NCI-H1092 treated with DMSO at 0.1 percent for 48 hours (cell line): ENCODE measurements around the gene PICALM.

ENCODE experiments used
- DNase-seq: peaks from one replicate; lab custom pipeline; 2025; lab: John Stamatoyannopoulos, UW

PICALM gene

DNA sequence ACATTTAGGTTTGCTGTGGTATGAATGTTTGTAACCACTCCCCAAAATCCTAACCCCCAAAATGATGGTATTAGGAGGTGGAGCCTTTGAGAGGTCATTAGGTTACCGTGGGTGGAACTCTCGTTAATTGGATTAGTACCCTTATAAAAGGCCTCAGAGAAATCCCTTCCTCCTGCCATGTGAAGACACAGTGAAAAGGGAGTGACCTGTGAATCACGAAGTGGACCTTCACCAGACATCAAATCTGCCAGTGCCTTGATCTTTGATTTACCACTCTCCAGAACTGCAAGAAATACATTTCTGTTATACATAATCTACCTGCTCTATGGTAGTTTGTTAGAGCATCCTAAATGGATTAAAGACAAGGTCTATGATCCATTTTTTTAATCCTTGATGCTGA, 12.6 kb upstream of the PICALM start:
- DNase-seq = no peak

DNA sequence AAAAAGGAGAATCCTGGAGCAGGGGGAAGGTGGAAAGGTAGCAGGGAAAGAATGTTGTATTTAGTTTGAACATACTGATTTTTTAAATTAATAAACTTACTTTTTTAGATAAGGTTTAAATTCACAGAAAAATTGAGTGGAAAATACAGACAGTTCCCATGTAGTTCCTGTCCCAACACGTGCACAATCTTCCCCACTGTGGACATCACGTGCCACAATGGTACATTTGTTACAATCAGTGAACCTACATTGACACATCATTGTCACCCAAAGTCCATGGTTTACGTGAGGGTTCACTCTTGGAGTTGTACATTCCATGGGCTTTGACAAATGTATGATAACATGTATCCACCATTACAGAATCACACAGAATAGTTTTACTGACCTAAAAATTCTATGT, 10.5 kb upstream of the PICALM start:
- no peak for DNase-seq

DNA sequence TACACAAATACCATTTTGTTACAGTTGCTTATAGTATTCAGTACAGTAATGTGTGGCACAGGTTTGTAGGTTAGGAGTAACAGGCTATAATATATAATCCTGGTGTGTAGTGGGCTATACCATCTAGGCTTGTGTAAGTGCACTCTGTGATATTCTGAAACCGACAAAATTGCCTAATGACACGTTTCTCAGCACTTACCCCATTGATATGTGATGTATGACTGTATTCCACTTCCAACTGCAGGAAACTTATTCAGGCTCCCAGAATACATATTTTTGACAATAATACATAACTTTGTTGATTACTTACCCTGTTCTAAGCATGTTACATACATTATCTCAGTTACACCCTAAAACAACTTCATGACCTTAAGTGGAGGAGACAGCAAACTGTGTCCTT, 5.1 kb upstream of the PICALM start:
- DNase-seq = no peak

DNA sequence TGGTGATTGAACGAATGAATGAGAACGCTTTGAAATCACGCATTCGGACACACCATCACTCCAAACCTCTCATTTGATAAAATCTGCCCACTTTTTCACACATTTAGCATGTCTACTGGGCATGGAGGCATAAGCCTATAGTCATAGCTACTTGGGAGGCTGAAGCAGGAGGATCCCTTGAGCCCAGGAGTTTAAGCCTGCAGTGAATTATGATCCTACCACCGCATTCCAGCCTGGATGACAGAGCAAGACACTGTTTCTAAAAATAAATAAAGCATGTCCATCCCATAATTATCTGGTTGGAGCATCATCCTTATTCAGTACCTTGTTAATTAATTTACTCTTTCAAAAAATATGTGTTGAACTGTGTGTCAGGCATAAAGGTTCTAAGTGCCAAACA, 3.3 kb upstream of the PICALM start:
- DNase-seq = no peak

DNA sequence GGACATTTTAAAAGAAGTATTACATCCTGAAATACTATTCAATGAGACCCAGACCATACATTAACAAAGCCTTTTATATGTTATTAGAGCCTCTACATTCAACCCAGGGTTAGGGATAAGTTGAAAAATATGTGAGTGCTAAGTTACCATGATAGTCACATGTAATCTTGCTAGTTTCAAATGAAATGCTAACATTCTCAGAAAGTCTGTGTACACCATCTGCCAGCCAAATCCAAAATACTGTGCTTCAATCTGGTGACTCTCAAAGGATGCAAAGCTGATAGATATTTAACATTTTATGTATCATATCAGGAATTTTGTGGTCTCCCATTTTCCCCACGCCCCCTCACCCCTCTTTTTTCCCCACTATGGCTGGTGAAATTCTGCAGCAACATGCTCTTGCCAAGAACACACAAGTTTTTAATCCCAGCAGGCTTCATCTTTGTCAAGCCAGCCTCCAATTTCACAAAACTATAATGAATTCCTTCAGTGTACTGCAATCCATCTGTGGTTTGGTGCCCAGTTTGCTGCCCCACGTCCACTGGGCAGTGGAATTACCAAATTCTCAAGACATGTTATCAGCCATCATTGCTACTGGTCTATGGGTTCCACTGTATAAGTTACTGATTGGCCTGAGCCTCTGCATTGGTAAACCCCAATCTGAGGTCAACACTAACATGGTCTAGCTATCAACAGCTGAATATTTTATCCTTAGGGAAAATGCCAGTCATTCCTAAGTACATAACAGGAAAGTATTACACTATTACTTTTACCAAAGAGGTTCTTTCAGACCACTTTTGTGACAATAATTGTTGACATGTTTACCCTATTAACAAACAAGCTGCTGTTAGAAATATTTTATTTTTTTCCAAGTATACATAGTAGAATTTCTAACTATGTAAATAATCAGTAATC, 1.5 kb upstream of the PICALM start:
- no peak for DNase-seq

DNA sequence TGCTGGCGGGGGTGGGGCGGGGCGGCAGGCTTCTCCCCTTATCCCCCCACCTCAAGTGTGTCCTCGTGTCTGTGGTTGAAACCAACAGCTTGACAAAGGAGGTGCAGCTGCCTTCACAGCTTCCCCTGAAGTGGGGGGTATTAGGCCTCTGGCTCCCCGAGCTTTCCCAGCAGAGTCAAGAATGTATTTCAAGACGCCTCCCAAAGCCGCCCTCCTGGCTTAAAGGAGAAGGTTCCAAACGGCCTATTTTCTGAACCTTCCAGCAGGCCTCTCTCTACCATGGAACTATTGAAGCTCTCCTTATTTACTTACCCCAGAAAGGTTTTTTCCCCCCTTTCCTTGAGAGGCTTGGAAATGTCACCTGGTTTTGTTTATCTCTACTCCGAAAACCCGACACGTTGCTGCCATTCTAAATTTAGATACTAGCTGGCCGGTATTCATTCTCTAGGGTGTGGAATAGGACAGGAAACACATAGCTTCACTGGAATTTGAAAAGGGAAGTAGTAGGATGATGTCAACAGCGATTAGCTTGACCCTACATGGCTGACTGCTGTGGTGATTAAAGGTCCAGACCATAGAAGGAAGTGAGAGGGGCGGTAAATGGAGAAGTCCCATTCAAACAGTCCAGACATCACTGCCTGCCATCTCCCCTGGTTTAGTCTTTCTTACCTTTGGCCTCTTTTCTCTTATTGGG, 671 bp upstream of the PICALM start:
- DNase-seq = no peak

DNA sequence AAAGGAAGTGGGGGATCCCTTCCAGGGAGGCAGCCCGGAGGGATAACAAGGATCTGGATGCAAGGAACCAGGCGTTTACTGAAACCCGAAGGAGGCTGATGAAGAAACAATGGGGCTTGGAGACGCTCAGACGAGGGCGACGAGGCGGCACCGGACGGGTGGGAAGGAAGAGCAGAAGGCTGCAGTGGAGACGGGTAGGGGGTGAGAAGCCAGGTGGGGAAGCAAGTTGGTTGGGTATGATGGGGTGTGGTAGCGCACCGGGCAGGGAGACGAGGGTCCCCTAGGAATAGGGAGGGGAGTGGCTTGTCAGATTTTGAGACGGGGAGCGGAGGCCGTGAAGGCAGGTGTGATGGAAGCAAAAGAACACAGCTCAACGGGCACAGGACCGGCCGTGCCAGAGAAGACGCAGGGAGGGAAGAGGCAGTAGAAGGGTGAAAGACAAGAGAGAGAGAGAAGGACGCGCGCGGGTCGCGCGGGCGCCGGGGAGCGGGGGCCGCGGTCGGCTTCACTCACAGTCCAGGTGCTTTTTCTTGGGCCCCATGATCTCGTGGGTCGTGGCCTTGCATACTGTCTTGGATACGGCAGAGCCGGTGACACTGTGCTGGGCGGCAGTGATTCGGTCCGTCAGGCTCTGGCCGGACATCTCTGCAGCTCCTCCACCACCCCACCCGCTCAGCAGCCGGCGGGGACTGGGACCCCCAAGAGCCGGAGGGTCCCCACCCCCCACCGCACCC, 579 bp downstream of the PICALM start:
- peak; percentile 36 for DNase-seq

DNA sequence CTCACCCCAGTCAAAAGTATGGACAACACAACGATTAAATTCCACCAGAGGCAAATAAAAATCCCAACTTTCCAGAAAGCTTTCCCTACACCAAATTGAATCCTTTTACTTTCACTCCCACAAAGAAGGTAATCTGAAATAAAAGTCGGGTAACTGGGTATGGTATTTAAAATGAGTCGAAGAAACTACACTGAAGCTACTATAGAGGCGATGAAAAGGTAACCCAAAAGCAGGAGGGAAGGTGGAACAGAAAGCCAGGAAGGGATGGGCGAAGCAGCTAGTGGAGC, 1.1 kb downstream of the PICALM start:
- DNase-seq = no peak

DNA sequence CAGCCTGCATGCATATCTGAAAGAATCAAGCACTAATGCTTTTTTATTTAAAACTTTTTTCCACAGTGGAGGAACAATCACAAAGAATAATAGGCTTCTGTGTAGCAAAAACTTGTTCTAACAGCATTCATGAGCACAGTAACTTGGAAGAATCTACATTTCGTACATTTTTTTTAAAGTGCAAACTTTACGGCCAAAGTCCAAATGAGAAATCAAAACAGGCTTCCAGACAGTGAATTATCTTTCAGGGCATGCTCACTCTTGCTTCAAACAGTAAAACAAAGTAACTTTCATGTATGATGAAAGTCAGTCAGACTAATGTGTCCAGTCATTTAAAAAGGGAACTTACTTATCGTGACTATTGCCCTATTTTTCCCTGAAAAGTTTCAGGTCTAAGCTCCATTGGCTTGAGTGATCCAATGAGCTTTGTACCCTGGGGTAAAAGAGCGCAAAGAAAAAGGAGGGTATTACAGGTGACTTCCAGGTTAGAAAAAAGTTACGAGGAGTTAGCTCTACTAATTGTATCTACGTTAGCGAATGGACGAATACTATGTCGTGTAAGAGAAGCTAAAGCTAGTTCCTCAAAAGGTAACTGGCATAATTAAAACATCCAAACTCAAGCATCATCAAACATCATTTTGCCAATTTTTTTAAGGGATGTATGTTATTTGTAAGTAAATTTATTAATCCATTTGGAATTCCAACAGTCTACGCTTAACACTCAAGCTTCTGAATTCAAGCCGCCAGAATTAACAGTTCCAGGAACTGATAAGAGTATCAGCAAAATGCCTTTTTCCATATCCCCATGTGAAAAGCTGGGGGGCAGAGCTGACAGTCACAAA, 1.7 kb downstream of the PICALM start:
- no peak for DNase-seq

DNA sequence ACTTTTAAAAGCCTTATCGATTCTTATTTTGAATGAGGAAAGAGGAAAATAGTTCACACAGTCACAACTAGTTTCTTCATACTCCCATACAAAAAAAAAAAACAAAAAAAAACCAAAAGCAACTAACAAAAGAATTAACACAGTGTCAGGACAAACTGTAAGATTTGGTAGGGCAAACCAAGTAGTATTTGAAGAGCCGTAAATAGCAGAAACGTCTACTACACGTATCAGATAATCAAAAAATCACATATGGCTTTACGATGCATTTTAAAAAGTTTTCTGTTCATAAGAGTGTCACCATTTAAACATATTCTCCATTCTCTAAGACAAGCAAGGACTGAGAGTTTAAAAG, 2.3 kb downstream of the PICALM start:
- DNase-seq = no peak

DNA sequence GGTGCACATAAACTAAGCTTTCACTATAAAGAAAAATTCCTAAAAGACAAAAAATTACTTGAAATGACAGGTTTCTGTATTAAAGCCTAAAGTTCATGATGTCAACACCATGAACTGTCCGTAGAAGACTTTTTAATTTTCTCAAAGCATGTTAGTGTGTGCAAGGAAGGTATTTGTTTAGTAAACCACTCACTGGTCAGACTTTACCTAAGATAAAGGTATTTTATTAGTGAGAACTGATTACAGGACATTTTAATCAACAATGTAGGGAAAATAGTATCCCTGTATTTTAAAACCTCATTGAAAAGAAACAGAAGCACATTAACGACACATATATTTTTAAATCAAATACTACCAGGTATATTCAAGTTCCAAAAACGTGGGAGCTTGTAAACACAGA, 2.9 kb downstream of the PICALM start:
- no peak for DNase-seq

DNA sequence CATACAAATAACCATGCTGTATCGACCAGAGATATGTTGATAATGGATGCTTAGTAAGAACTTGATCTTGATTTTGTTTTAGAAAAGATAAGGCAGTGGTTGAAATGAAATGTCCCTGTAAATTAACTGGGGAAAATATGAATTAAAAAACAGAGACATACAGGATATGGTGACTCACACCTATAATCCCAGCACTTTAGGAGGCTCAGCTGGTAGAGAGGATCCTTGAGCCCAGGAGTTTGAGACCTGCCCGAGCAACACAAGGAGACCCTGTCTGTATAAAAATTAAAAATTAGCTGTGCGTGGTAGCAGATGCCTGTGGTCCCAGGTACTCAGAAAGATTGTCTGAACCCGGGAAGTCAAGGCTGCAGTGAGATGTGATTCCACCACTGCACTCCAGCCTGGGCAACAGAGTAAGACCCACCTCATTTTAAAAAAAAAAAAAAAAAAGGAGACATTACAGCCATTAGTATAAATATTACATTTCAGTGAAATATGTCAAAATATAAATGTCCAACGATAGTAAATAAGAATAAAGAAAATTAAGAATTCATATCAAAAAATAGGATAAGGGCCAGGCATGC, 4.6 kb downstream of the PICALM start:
- no peak for DNase-seq

DNA sequence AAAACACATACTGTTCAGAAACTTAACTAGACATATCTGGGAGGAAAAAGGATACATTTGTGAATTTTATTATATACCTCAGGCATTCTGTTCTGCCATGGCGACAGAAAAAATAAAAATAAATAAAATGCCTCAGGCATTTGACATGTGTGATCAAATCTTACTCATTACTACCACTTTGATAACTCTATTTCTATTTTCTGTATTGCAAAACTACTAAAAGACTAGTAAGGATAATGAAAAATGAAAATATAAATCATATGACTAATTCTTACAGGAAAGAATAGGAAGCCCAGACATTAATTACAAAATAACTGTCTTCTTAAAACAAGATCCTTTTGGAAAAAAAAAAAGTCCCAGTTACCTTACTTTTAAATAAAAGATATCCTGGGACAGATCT, 5.3 kb downstream of the PICALM start:
- no peak for DNase-seq

DNA sequence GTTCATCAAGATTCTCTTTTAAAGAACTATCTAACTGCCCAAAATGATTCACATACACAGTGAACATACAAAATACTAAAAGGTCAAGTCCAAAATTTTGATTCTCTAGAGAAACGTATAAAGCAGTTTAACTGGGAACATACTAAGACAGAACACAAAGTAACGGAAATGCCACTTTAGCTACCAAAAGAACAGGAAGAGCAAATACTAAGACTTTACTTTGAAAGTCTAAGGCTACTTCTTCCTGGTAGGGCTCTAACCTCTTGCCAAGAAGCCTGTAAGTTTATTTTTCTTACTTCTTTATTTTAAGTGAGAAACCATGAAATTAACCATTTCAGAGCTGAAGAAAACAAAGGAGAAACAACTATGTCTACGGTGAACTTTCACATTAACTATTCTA, 6.2 kb downstream of the PICALM start:
- no peak for DNase-seq

DNA sequence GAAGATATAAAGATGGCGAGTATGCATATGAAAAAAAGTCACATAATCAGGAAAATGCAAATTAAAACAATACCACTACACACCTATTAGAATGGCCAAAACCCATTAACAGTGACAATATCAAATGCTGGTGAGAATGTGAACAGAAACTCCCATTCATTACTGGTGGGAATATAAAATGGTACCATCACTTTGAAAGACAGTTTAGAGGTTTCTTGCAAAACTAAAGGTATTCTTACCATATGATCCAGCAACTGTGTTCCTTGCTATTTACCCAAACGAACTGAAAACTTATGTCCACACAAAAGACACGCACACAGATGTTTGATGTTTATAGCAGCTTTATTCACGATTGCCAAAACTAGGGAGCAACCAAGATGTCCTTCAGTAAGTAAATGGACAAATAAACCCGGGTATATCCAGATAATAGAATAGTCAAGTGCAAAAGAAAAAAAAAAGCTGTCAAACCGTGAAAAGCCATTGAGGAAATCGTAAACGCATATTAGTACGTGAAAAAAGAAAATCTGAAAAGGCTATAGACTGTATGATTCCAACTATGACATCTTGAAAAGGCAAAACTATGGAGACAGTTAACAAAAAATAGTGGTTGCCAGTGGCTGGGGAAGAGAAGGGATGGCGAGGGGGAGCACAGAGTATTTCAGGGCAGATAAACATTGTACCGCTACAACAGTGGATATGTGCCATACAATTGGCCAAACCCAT, 7.2 kb downstream of the PICALM start:
- DNase-seq = no peak

DNA sequence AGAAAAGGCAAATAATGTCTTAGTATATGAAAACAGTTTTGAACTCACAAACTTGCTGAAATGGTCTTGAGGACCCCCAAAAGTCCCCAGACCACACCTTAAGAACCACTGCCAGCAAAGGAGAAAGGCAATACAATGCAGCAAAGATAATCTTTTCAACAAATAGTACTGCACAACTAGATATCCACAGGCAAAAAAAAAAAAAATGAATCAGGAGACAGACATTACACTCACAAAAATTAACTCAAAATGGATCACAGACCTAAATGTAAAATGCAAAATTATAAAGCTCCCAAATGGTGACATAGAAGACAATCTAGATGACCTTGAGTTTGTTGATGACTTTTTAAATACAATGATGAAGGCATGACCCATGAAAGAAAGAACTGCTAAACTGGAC, 8.3 kb downstream of the PICALM start:
- no peak for DNase-seq

DNA sequence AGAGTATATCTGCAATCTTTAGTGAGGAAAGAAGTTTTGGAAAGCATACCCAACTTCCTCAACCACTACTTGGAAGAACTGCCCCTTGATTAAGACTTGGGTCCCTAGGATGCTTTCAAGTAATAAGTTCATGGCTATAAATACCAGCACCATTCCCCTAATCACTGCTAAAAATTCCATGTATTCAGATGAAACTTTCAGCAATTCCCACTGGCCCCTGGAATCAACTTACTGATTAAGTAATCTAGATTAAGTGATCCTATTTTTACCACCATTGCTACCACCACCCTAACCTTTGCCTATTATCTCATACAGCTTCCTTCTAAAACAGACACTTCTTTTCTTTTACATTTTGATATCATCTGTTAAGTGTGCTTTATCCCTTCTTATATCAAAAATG, 10.5 kb downstream of the PICALM start:
- no peak for DNase-seq

DNA sequence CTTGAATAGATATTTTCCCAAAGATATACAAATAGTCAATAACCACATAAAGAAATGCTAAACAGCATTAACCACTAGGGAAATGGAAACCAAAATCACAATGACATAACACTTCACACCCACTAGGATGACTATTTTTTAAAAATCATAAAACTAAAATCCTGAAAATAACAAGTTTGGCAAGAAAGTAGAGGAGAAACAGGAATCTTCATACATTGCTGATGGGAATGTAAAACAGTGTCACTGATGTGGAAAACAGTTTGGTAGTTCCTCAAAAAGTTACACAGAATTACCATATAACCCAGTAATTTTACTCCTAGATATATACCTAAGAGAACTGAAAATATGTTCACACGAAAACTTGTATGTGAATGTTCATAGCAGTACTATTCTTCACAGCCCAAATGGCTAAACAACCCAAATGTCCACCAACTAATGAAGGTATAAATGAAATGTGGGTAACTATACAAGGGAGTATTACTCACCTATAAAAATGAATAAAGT, 12.5 kb downstream of the PICALM start:
- no peak for DNase-seq

DNA sequence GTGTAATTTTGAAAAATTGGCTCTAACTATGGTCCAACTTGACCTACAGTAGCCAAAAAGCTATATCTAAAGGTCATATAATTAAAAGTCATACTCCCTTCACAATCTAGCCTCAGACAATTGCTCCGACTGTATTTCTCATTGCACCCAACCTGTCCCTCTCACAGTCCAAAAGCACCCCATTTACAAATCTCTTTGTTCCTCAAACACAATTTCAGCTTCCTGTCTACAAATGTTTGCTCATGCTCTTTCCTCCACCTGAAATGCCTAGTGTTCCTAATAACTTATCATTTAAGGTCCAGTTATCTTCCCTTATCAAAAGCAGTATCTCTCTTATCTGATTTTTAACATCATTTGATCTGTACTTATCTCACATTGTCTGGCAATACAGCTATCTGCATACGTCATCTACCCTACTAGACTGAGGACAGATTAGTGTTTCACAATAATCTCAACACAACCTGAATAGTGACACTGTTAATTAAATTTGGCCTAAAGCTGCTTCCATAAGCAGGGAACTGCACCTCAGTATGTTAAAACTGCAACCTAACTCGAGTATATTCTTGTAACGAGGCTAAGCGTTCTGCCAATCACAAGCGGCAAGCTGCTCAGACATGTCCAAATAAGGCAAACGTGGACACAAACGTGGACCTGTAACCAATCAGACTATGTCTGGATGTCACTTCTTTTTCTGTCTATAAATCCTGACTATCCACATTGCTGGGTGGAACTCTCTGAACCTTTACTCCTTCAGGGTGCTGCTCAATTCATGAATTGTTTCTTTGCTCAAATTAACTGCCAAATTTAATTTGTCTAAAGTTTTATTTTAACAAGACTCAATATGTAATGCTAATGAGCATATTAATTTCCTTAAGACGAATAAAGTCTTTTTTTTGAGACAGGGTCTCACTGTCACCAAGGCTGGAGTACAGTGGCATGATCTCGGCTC, 15.9 kb downstream of the PICALM start:
- DNase-seq = no peak

DNA sequence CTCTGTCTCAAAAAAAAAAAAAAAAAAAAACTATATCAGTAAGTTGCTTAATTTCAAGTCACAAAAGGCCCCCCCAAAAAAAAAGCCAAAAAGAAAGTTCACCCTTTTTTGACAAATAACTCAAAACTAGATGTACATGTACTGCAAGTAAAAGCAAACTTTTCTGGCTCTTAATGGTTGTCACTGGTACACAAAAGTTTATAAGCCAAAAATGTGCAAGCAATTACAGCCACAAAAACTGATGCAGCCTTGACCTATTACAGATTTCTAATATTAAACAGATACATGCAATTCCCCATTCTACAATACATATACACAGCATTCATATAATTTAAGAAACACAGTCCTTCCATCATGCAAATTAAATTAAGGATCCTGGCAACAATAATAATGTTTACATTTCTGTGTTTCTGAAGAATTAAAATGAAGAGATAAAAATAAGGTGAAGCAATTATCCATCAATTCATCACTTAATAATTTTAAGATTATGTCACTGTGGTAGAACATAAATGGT, 18.6 kb downstream of the PICALM start:
- DNase-seq = no peak
